HepG2 (cell line): ENCODE data around the gene LCN2. TPM values are rescaled to one million over a fixed set of nuclear protein-coding genes. Genes with fewer than 3 reads are reported as not detected.

ENCODE experiments used
- ATAC-seq: fragments of 200-7000 bp; cut with Tn5 transposase; 3 replicates; pipeline ENCODE4 v1.9.1; 2020; ENCODE audit warnings: mild to moderate bottlenecking, moderate library complexity
- BruUV-seq: library from RNA; stranded (reverse); fragments of 400-500 nt; replicated peaks from 2 replicates; lab custom pipeline; 2021; lab: Mats Ljungman, UMichigan
- CTCF ChIA-PET: fragments of 300-600 bp; formaldehyde crosslinking; extraction: SDS; loops from one replicate; lab custom pipeline; 2021; ENCODE audit warnings: low total read pairs, inconsistent platforms, low intra/inter-chr PET ratio; lab: Yijun Ruan, JAX
- POLR2A ChIA-PET: fragments of 350-600 bp; sonication (Branson Sonifier 250); formaldehyde crosslinking; loops from one replicate; lab custom pipeline; 2020; ENCODE audit warnings: antibody characterized with exemption, inconsistent platforms; lab: Yijun Ruan, JAX
- DNase-seq: peaks from one replicate; pipeline ENCODE4 v3.0.0-alpha.2; 2015; ENCODE audit warnings: low spot score
- FAIRE-seq: peaks from 3 replicates; lab custom pipeline; 2011; peaks lifted over from hg19 to GRCh38; lab: Jason Lieb, UNC
- H2AFZ ChIP-seq: one replicate; pipeline ENCODE4 v1.6.1; 2011; ENCODE audit warnings: low read length, inconsistent platforms
- H3K27ac ChIP-seq: fragments of 300-600 bp; 3 replicates; pipeline ENCODE4 v1.8.0; 2011; ENCODE audit warnings: mixed run types, mild to moderate bottlenecking, mixed read lengths, low read length, inconsistent platforms; ENCODE audit not compliant: insufficient read depth; ENCODE audit errors: extremely low read length
- H3K27me3 ChIP-seq, 2 experiments: fragments of 200-600 bp in 1 of 2; 2 replicates in 1 of 2; 3 replicates in 1 of 2; pipeline versions ENCODE4 v1.6.0 to v1.8.0; 2011; ENCODE audit warnings: low read length in 2 of 2, mild to moderate bottlenecking in 2 of 2, moderate library complexity in 2 of 2, inconsistent platforms in 1 of 2; ENCODE audit not compliant: insufficient read depth in 2 of 2, control insufficient read depth in 1 of 2
- H3K36me3 ChIP-seq, 2 experiments: fragments of 200-600 bp in 1 of 2; replicated peaks in 1 of 2; 2 replicates in 1 of 2; 3 replicates in 1 of 2; pipeline versions ENCODE4 v1.5.1 to v1.8.0; 2011; ENCODE audit warnings: low read length in 2 of 2, inconsistent platforms in 1 of 2; ENCODE audit not compliant: insufficient read depth in 2 of 2, control insufficient read depth in 1 of 2
- H3K4me1 ChIP-seq: 2 replicates; pipeline ENCODE4 v1.5.1; 2012; ENCODE audit warnings: low read length, inconsistent platforms; ENCODE audit not compliant: insufficient read depth
- H3K4me2 ChIP-seq: 2 replicates; pipeline ENCODE4 v1.6.0; 2011; ENCODE audit warnings: low read depth, low read length, inconsistent platforms
- H3K4me3 ChIP-seq, 3 experiments: fragments of 200-600 bp in 1 of 3; sonication (generic), shearing (Covaris generic) in 1 of 3; replicated peaks in 1 of 3; 2 replicates each; pipeline ENCODE4 v1.5.1; 2011 to 2016; ENCODE audit warnings: low read length in 3 of 3, inconsistent platforms in 2 of 3, low read depth in 2 of 3, mild to moderate bottlenecking in 2 of 3, control low read depth in 1 of 3, mixed read lengths in 1 of 3; ENCODE audit not compliant: insufficient read depth in 1 of 3
- H3K79me2 ChIP-seq: one replicate; pipeline ENCODE4 v1.6.1; 2011; ENCODE audit warnings: low read length, inconsistent platforms; ENCODE audit not compliant: insufficient read depth
- H3K9ac ChIP-seq: 2 replicates; pipeline ENCODE4 v1.6.0; 2011; ENCODE audit warnings: mild to moderate bottlenecking, low read depth, low read length, inconsistent platforms; ENCODE audit not compliant: insufficient read depth
- H3K9me3 ChIP-seq: 2 replicates; pipeline ENCODE4 v1.5.1; 2012; ENCODE audit warnings: mild to moderate bottlenecking, low read length
- H4K20me1 ChIP-seq: 2 replicates; pipeline ENCODE4 v1.6.0; 2011; ENCODE audit warnings: inconsistent platforms, mild to moderate bottlenecking, low read length, moderate library complexity; ENCODE audit not compliant: insufficient read depth
- FIP1L1 ChIP-seq: fragments of 200-400 bp; formaldehyde crosslinking; IDR thresholded peaks from 2 replicates; pipeline ENCODE4 v1.6.1; 2018; ENCODE audit warnings: low read depth, mild to moderate bottlenecking, low read length, moderate library complexity, borderline replicate concordance; ENCODE audit not compliant: insufficient read depth
- FOSL2 ChIP-seq: sonication (generic); formaldehyde crosslinking; IDR thresholded peaks from 2 replicates; pipeline ENCODE4 v1.4.0; 2020; ENCODE audit warnings: missing genetic modification reagents
- FOXP1 ChIP-seq, 2 experiments: fragments of 450-650 bp in 1 of 2; IDR thresholded peaks; 2 replicates each; pipeline ENCODE4 v1.6.1; 2017 to 2018; ENCODE audit warnings: antibody characterized with exemption in 1 of 2
- GZF1 ChIP-seq: sonication (generic); formaldehyde crosslinking; IDR thresholded peaks from 2 replicates; pipeline ENCODE4 v1.5.1; 2020; ENCODE audit warnings: mild to moderate bottlenecking, missing genetic modification reagents
- HMGA1 ChIP-seq: sonication (generic); formaldehyde crosslinking; conservative IDR thresholded peaks from 2 replicates; pipeline ENCODE4 v1.4.0; 2020; ENCODE audit warnings: missing genetic modification reagents
- JDP2 ChIP-seq: sonication (generic); formaldehyde crosslinking; IDR thresholded peaks from 2 replicates; pipeline ENCODE4 v1.8.1; 2022; ENCODE audit warnings: missing genetic modification reagents, borderline replicate concordance
- KDM3A ChIP-seq: IDR thresholded peaks from 2 replicates; pipeline ENCODE4 v1.6.1; 2018; ENCODE audit warnings: low read depth, missing compliant biosample characterization
- SRY ChIP-seq: sonication (generic); formaldehyde crosslinking; IDR thresholded peaks from 2 replicates; pipeline ENCODE4 v1.8.0; 2022; ENCODE audit warnings: mild to moderate bottlenecking, missing genetic modification reagents
- ZNF207 ChIP-seq: fragments of 450-650 bp; IDR thresholded peaks from 2 replicates; pipeline ENCODE4 v1.6.1; 2016; ENCODE audit warnings: antibody characterized with exemption, borderline replicate concordance
- ZNF460 ChIP-seq: sonication (generic); formaldehyde crosslinking; IDR thresholded peaks from 2 replicates; pipeline ENCODE4 v1.5.1; 2020; ENCODE audit warnings: missing genetic modification reagents, mild to moderate bottlenecking, borderline replicate concordance
- ZNF563 ChIP-seq: sonication (generic); formaldehyde crosslinking; IDR thresholded peaks from 2 replicates; pipeline ENCODE4 v1.8.0; 2022; ENCODE audit warnings: mild to moderate bottlenecking, moderate library complexity, missing genetic modification reagents
- ZNF740 ChIP-seq: sonication (generic); formaldehyde crosslinking; IDR thresholded peaks from 2 replicates; pipeline ENCODE4 v1.4.0; 2020; ENCODE audit warnings: missing genetic modification reagents
- WGBS: methylation state at CpG from one replicate; pipeline ENCODE4 v1.1.6; 2017; ENCODE audit warnings: low lambda C conversion rate; 5-methylcytosine and 5-hydroxymethylcytosine counted together
- in situ Hi-C: cut with HindIII; loops from 2 replicates; pipeline ENCODE4 v1.10.0; 2017; ENCODE audit warnings: low pct_unique_long_range_greater_than_20kb; ENCODE audit not compliant: extremely low pct_ligation_motif_present
- intact Hi-C: fragments of 100-400 bp; cut with micrococcal nuclease; formaldehyde crosslinking; loops from one replicate; pipeline ENCODE4 v1.10.0; 2022; ENCODE audit not compliant: unreplicated experiment
- polyA plus RNA-seq, 8 experiments: library from polyadenylated mRNA; depleted of rRNA in 3 of 8; stranded (reverse) in 7 of 8; unstranded in 1 of 8; fragments of >200 nt; fragmentation: Illumina TruSeq in 4 of 8; extraction: Trizol in 4 of 8; gene quantifications; 2 replicates each; pipeline versions ENCODE4 v1.2.1 to v1.2.3, GENCODE V29; 2011 to 2016; ENCODE audit warnings: low read depth in 4 of 8, missing spikeins in 1 of 8, mixed read lengths in 1 of 8; ENCODE audit not compliant: insufficient read depth in 1 of 8
- total RNA-seq, 5 experiments: library from RNA; depleted of rRNA; stranded (reverse); fragments of >200 nt; fragmentation: Illumina TruSeq; extraction: Trizol; gene quantifications; 2 replicates each; pipeline ENCODE4 v1.2.3, GENCODE V29; 2016; ENCODE audit warnings: low read depth in 1 of 5
- TF ChIP-seq, protein P1 (sequence below): IDR thresholded peaks from 2 replicates; pipeline ENCODE4 v1.6.1; 2016; ENCODE audit warnings: missing compliant biosample characterization, missing genetic modification reagents, borderline replicate concordance

Gene LCN2
- total and polyA plus RNA-seq, 2 of the 13 experiments (the other 11 are each of a cell fraction or from before 2014, with no cell fraction given): 0.38 to 1.4 TPM

GRCh38 chr9:128145951-128146351 lies 3.3 kb upstream of the LCN2 start:
- Histone ChIP-seq H3K4me3 (no peak overlapping the region), H3K27me3 (peaks cover 3 to 26% of the 10 kb centered on the region in 2 experiments; a peak in 4 of 5 replicates), H3K9me3 (no peaks in the 10 kb centered on the region), H3K36me3 (no peaks in the 10 kb centered on the region), H3K27ac (no peak overlapping the region), H3K4me1 (peaks cover 68% of the 10 kb centered on the region), H3K4me2 (no peak overlapping the region), H2AFZ (no peak overlapping the region), H4K20me1 (no peaks in the 10 kb centered on the region), H3K9ac (no peak overlapping the region), H3K79me2 (no peaks in the 10 kb centered on the region)
- WGBS: 43% methylated on average over 6 of the region's 13 CpGs
- ATAC-seq: no peak
- intact Hi-C loops (no loop called here), in situ Hi-C loops (no loop called here)
- no peak for FAIRE-seq
- TF ChIP-seq ZNF740 (CRISPR knock-in tag) (no peak), FOSL2 (CRISPR knock-in tag) (no peak), SRY (CRISPR knock-in tag) (no peak)
- TF ChIP-seq, protein P1, sequence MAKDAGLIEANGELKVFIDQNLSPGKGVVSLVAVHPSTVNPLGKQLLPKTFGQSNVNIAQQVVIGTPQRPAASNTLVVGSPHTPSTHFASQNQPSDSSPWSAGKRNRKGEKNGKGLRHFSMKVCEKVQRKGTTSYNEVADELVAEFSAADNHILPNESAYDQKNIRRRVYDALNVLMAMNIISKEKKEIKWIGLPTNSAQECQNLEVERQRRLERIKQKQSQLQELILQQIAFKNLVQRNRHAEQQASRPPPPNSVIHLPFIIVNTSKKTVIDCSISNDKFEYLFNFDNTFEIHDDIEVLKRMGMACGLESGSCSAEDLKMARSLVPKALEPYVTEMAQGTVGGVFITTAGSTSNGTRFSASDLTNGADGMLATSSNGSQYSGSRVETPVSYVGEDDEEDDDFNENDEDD (CRISPR knock-in tag): no peak
- ChIA-PET CTCF (no interaction called here), POLR2A (interaction anchor here (3.1 kb wide), 1 partner anchor 14 kb away, joined by 16 read pairs; the partner anchor contains the start of gene BBLN)
- DNase-seq: no peak
- BruUV-seq: no TSS peak

DNA sequence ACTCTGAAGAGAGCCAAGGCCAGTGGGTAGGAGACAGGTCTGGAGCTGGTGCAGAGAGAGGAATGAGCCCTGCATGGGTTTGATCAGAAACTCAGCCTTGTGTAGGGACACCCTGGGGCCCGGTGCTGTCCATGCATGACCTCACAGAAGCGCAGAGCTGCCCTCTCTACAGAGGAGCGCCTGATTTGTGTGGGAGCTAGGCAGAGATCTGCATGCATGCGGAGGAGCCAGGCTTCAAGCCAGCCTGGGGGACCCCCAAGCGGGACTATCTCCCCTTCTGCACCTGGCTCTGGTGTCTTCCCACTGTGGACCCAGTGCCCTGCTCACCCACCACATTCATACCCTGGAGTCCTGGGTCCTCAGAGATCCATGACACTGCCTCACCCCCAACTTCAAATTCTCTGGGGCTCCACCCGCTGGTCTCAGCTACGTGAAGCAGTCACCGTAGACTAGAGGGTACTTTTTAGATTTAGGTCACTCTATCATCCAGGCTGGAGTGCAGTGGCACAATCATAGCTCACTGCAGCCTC lies 2.6 kb upstream of the LCN2 start:
- Histone ChIP-seq H3K79me2 (no peaks in the 10 kb centered on the region), H2AFZ (no peak overlapping the region), H3K9me3 (no peaks in the 10 kb centered on the region), H3K27ac (no peak overlapping the region), H3K36me3 (no peaks in the 10 kb centered on the region), H3K4me1 (peaks cover 70% of the 10 kb centered on the region), H4K20me1 (no peaks in the 10 kb centered on the region), H3K27me3 (peaks cover 3 to 33% of the 10 kb centered on the region in 2 experiments; a peak in 4 of 5 replicates), H3K4me2 (no peak overlapping the region), H3K9ac (no peak overlapping the region), H3K4me3 (no peak overlapping the region)
- FAIRE-seq (no peak), DNase-seq (no peak), ATAC-seq (no peak)
- in situ Hi-C loops (no loop called here), intact Hi-C loops (no loop called here)
- TF ChIP-seq HMGA1 (CRISPR knock-in tag) (no peak), ZNF563 (no peak), KDM3A (CRISPR knock-in tag) (no peak), GZF1 (CRISPR knock-in tag) (no peak), ZNF460 (CRISPR knock-in tag) (no peak), JDP2 (no peak), ZNF207 (no peak), FOXP1 (IDR thresholded peaks at IDR 0.05) (no peak), FOXP1 (CRISPR knock-in tag; IDR thresholded peaks at IDR 0.05) (no peak), FIP1L1 (no peak)
- ChIA-PET CTCF (no interaction called here), POLR2A (interaction anchor here (3.1 kb wide), 1 partner anchor 13 kb away, joined by 16 read pairs; the partner anchor contains the start of gene BBLN)
- no TSS peak for BruUV-seq
- WGBS: 38% methylated on average over 4 of the region's 8 CpGs
